ENCODE results near the gene NPEPL1. TPM values are rescaled to one million over a fixed set of nuclear protein-coding genes. Genes with fewer than 3 reads are reported as not detected.
A peak's percentile ranks its signal among the peaks of the same experiment; 100 is the strongest.

Gene NPEPL1
- total RNA-seq, 1 donor from 2014 or later, result 43.2 TPM

DNA sequence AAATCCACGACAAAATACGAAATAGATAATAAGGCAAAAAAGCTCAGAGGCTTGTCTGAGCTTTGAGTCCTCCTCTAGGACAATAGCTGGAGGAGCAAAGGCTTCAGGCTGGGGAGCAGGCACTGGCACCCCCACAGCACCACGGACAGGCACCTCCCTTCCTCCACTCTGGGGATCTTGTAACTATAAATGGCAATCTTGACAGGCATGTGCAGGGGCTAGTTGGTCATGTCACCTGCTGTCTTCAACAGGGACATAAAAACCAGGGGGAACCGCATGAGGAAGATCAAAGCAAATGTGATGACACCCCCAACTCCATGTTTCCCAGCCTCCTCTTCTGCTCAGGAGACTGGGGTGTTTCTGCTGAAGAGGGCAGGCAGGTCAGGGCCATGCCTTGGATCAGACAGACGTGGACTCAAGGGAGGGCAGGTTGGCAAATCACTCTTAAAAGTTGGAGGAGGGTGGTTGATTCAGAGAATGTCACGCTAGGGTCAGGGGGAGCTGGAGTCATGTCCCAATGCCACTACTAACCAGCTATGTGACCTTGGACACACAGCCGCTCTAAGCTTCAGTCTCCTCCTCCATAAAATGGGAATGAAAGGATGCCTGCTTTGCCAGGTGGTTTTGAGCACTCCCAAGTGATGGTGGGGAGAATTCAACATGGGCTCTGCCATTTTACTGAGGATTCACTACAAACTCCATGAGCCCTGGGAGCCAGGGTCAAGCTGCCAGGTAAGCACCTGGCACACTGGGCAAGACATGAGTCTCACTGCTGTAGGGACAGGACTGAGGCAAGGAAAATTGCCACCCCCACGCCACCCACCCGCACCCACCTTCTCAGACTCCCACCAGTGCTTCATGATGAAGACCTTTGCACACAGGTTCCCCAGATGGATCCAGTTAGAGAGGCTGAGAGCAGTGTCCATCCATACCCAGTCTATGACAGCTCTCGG is 48.0 kb downstream of the NPEPL1 start:
- Mint-ChIP-seq H3K4me1 (ENCODE audit: low read depth, unreplicated experiment) (no peaks in the 10 kb centered on the region), H3K27ac (ENCODE audit: unreplicated experiment) (no peak overlapping the region), H3K9me3 (ENCODE audit: unreplicated experiment) (peaks cover 5% of the 10 kb centered on the region), H3K27me3 (ENCODE audit: unreplicated experiment) (peaks cover 8% of the 10 kb centered on the region), H3K4me3 (ENCODE audit: unreplicated experiment) (no peak overlapping the region), H3K36me3 (ENCODE audit: unreplicated experiment) (peaks cover 5% of the 10 kb centered on the region)
- no peak for DNase-seq
- TF ChIP-seq, protein P1, sequence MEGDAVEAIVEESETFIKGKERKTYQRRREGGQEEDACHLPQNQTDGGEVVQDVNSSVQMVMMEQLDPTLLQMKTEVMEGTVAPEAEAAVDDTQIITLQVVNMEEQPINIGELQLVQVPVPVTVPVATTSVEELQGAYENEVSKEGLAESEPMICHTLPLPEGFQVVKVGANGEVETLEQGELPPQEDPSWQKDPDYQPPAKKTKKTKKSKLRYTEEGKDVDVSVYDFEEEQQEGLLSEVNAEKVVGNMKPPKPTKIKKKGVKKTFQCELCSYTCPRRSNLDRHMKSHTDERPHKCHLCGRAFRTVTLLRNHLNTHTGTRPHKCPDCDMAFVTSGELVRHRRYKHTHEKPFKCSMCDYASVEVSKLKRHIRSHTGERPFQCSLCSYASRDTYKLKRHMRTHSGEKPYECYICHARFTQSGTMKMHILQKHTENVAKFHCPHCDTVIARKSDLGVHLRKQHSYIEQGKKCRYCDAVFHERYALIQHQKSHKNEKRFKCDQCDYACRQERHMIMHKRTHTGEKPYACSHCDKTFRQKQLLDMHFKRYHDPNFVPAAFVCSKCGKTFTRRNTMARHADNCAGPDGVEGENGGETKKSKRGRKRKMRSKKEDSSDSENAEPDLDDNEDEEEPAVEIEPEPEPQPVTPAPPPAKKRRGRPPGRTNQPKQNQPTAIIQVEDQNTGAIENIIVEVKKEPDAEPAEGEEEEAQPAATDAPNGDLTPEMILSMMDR (IDR thresholded peaks at IDR 0.05; ENCODE audit: partially characterized antibody, unreplicated experiment), result no peak

- Mint-ChIP-seq H3K27me3 (ENCODE audit: unreplicated experiment) (peaks cover 8% of the 10 kb centered on the region), H3K27ac (ENCODE audit: unreplicated experiment) (no peak overlapping the region), H3K4me1 (ENCODE audit: low read depth, unreplicated experiment) (no peaks in the 10 kb centered on the region), H3K4me3 (ENCODE audit: unreplicated experiment) (no peak overlapping the region), H3K9me3 (ENCODE audit: unreplicated experiment) (peaks cover 5% of the 10 kb centered on the region), H3K36me3 (ENCODE audit: unreplicated experiment) (peaks cover 5% of the 10 kb centered on the region)
- DNase-seq, result no peak
- TF ChIP-seq, protein P1 (IDR thresholded peaks at IDR 0.05; ENCODE audit: partially characterized antibody, unreplicated experiment), result no peak
Observed at GRCh38 chr20:58741384-58741783, 48.8 kb downstream of the NPEPL1 start.

- Mint-ChIP-seq H3K27ac (ENCODE audit: unreplicated experiment) (no peak overlapping the region), H3K36me3 (ENCODE audit: unreplicated experiment) (peaks cover 5% of the 10 kb centered on the region), H3K27me3 (ENCODE audit: unreplicated experiment) (peaks cover 8% of the 10 kb centered on the region), H3K4me1 (ENCODE audit: low read depth, unreplicated experiment) (no peaks in the 10 kb centered on the region), H3K9me3 (ENCODE audit: unreplicated experiment) (peaks cover 5% of the 10 kb centered on the region), H3K4me3 (ENCODE audit: unreplicated experiment) (peak overlapping the region; percentile 22)
- TF ChIP-seq, protein P1 (IDR thresholded peaks at IDR 0.05; ENCODE audit: partially characterized antibody, unreplicated experiment), result no peak
- DNase-seq, result no peak
Observed at GRCh38 chr20:58742668-58743566, 50.3 kb downstream of the NPEPL1 start.

GRCh38 chr20:58743929-58744534 is 51.4 kb downstream of the NPEPL1 start:
- H3K27me3 Mint-ChIP-seq (ENCODE audit: unreplicated experiment), result peaks cover 8% of the 10 kb centered on the region
- no peaks in the 10 kb centered on the region for H3K4me1 Mint-ChIP-seq (ENCODE audit: low read depth, unreplicated experiment)
- no peak overlapping the region for H3K27ac Mint-ChIP-seq (ENCODE audit: unreplicated experiment)
- H3K4me3 Mint-ChIP-seq (ENCODE audit: unreplicated experiment), result no peak overlapping the region
- TF ChIP-seq, protein P1 (IDR thresholded peaks at IDR 0.05; ENCODE audit: partially characterized antibody, unreplicated experiment), result no peak
- peaks cover 5% of the 10 kb centered on the region for H3K36me3 Mint-ChIP-seq (ENCODE audit: unreplicated experiment)
- no peak for DNase-seq
- peaks cover 5% of the 10 kb centered on the region for H3K9me3 Mint-ChIP-seq (ENCODE audit: unreplicated experiment)
